ENCODE results near the gene RTN4.
"Not testable (repeated sequence)": the region's sequence is repeated elsewhere in the genome, so short reads cannot be mapped to it uniquely, and the experiment has no call there.

RTN4 gene

GRCh38 chr2:55010149-55010591 is 40.1 kb downstream of the RTN4 start:
- DNase-seq (ENCODE audit: low spot score): no peak

- no peak for DNase-seq (ENCODE audit: low spot score)
Measured at GRCh38 chr2:55009277-55010060, 40.8 kb downstream of the RTN4 start.

- DNase-seq (ENCODE audit: low spot score): no peak
Measured at GRCh38 chr2:55006306-55006705, 43.9 kb downstream of the RTN4 start.

- no peak for DNase-seq (ENCODE audit: low spot score)
Measured at GRCh38 chr2:55003706-55004639, 46.3 kb downstream of the RTN4 start.

GRCh38 chr2:55001716-55002115 is 48.5 kb downstream of the RTN4 start:
- no peak for DNase-seq (ENCODE audit: low spot score)

GRCh38 chr2:55000341-55000740 is 49.9 kb downstream of the RTN4 start:
- DNase-seq (ENCODE audit: low spot score): no peak

- DNase-seq (ENCODE audit: low spot score): peak; percentile 27
Measured at GRCh38 chr2:54999182-54999581, 51.1 kb downstream of the RTN4 start.

- DNase-seq (ENCODE audit: low spot score): no peak
Measured at GRCh38 chr2:54997826-54998225, 52.4 kb downstream of the RTN4 start.

- no peak for DNase-seq (ENCODE audit: low spot score)
Measured at GRCh38 chr2:54995553-54995952, 54.7 kb downstream of the RTN4 start.

- DNase-seq (ENCODE audit: low spot score): not testable (repeated sequence)
Measured at GRCh38 chr2:54990694-54991093, 59.6 kb downstream of the RTN4 start.

GRCh38 chr2:54988612-54989011 is 61.6 kb downstream of the RTN4 start:
- DNase-seq (ENCODE audit: low spot score): no peak

GRCh38 chr2:54986264-54986663 is 64.0 kb downstream of the RTN4 start:
- no peak for DNase-seq (ENCODE audit: low spot score)

- DNase-seq (ENCODE audit: low spot score): no peak
Measured at GRCh38 chr2:54984476-54984875, 65.8 kb downstream of the RTN4 start.

GRCh38 chr2:54983345-54984220 is 66.7 kb downstream of the RTN4 start:
- DNase-seq (ENCODE audit: low spot score): no peak

- no peak for DNase-seq (ENCODE audit: low spot score)
Measured at GRCh38 chr2:54981385-54981784, 68.9 kb downstream of the RTN4 start.

- no peak for DNase-seq (ENCODE audit: low spot score)
Measured at GRCh38 chr2:54979321-54980044, 70.8 kb downstream of the RTN4 start.

GRCh38 chr2:54977149-54977548 is 73.1 kb downstream of the RTN4 start:
- DNase-seq (ENCODE audit: low spot score): no peak

GRCh38 chr2:54975598-54976492 is 74.4 kb downstream of the RTN4 start:
- no peak for DNase-seq (ENCODE audit: low spot score)

GRCh38 chr2:54975175-54975574 is 75.1 kb downstream of the RTN4 start:
- DNase-seq (ENCODE audit: low spot score): no peak

- DNase-seq (ENCODE audit: low spot score): no peak
Measured at GRCh38 chr2:54969940-54970338, 80.3 kb downstream of the RTN4 start.

Measured in hepatic stellate cell (primary cell).